ENCODE measurements around the gene CXCL13. TPM values are rescaled to one million over a fixed set of nuclear protein-coding genes. Genes with fewer than 3 reads are reported as not detected.

The CXCL13 gene
- total RNA-seq, 5 donors from 2014 or later (not counting 1 experiment from before 2014, with no cell fraction given) = 0.30 TPM; not detected in 4

- Mint-ChIP-seq H3K36me3 (no peaks in the 10 kb centered on the region), H3K4me3 (no peak overlapping the region), H3K27ac (no peak overlapping the region), H3K27me3 (peaks cover 2 to 3% of the 10 kb centered on the region in 2 donors), H3K4me1 (peaks cover 7 to 11% (median 10%) of the 10 kb centered on the region in 3 donors), H3K9me3 (no peaks in the 10 kb centered on the region)
- no peaks in the 10 kb centered on the region for H3K4me1 ChIP-seq (ENCODE audit: control insufficient read depth in 1 of 2, extremely low read depth in 1 of 2, insufficient read depth in 2 of 2, low read length in 2 of 2)
- WGBS (ENCODE audit: insufficient coverage) = no CpG with 5 or more reads among the region's 5 CpGs
- no peaks in the 10 kb centered on the region for H3K9me3 ChIP-seq
- POLR2A ChIA-PET = no interaction called here
- H3K27ac ChIP-seq (ENCODE audit: low read length) = no peak overlapping the region
- no peak overlapping the region for H3K4me3 ChIP-seq (ENCODE audit: control insufficient read depth in 1 of 2, extremely low read depth in 1 of 2, low read length in 1 of 2)
- ATAC-seq (replicated peaks in 1 of 4) (no peak), DNase-seq (no peak)
- H3K36me3 ChIP-seq (ENCODE audit: control insufficient read depth in 2 of 2, extremely low read depth in 1 of 2, insufficient read depth in 1 of 2, low read length in 1 of 2) = no peaks in the 10 kb centered on the region
- H3K27me3 ChIP-seq (replicated peaks in 1 of 2; ENCODE audit: control insufficient read depth in 2 of 2, extremely low read depth in 1 of 2, insufficient read depth in 2 of 2, low read length in 1 of 2) = peaks cover 0 to 3% of the 10 kb centered on the region in 2 experiments
- CTCF ChIA-PET = interaction anchor here in 1 of 2 donors (0.6 kb wide), 1 partner anchor 24 kb away, joined by 3 read pairs; no protein-coding TSS in a partner anchor
Measured at GRCh38 chr4:77625485-77625884, 19.9 kb downstream of the CXCL13 start.

DNA sequence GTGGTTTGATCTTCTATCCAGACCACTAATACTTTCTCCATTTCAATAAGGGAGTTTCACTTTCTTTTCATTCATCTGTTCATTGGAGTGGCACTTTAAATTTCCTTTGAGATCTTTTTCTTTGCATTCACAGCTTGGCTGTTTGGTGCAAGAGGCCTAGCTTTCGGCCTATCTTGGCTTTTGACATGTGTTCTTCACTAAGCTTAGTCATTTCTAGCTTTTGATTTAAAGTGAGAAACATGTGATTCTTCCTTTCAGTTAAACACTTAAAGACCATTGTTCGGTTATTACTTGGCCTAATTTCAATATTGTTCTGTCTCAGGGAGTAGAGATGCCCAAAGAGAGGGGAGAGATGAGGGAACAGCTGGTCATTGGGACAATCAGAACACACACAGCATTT lies 24.3 kb downstream of the CXCL13 start:
- ATAC-seq (replicated peaks in 1 of 4) = no peak

GRCh38 chr4:77631276-77631675 lies 25.7 kb downstream of the CXCL13 start:
- Mint-ChIP-seq H3K36me3 (no peaks in the 10 kb centered on the region), H3K27ac (no peak overlapping the region), H3K4me1 (peaks cover 7 to 13% (median 13%) of the 10 kb centered on the region in 3 donors), H3K4me3 (no peak overlapping the region), H3K27me3 (no peaks in the 10 kb centered on the region), H3K9me3 (no peaks in the 10 kb centered on the region)
- no peaks in the 10 kb centered on the region for H3K36me3 ChIP-seq (ENCODE audit: control insufficient read depth in 2 of 2, extremely low read depth in 1 of 2, insufficient read depth in 1 of 2, low read length in 1 of 2)
- H3K4me3 ChIP-seq (ENCODE audit: control insufficient read depth in 1 of 2, extremely low read depth in 1 of 2, low read length in 1 of 2) = no peak overlapping the region
- no peaks in the 10 kb centered on the region for H3K27me3 ChIP-seq (replicated peaks in 1 of 2; ENCODE audit: control insufficient read depth in 2 of 2, extremely low read depth in 1 of 2, insufficient read depth in 2 of 2, low read length in 1 of 2)
- 100% methylated on average over 1 of the region's 1 CpG for whole genome bisulfite sequencing (ENCODE audit: insufficient coverage)
- POLR2A ChIA-PET = no interaction called here
- H3K4me1 ChIP-seq (ENCODE audit: control insufficient read depth in 1 of 2, extremely low read depth in 1 of 2, insufficient read depth in 2 of 2, low read length in 2 of 2) = no peaks in the 10 kb centered on the region
- H3K9me3 ChIP-seq = no peaks in the 10 kb centered on the region
- no peak overlapping the region for H3K27ac ChIP-seq (ENCODE audit: low read length)
- ATAC-seq (replicated peaks in 1 of 4) (no peak), DNase-seq (no peak)
- CTCF ChIA-PET = no interaction called here

More for the DNA sequence above, 24.3 kb downstream of the CXCL13 start:
- H3K4me3 ChIP-seq (ENCODE audit: control insufficient read depth in 1 of 2, extremely low read depth in 1 of 2, low read length in 1 of 2) = no peak overlapping the region
- no peak overlapping the region for H3K27ac ChIP-seq (ENCODE audit: low read length)
- no peaks in the 10 kb centered on the region for H3K27me3 ChIP-seq (replicated peaks in 1 of 2; ENCODE audit: control insufficient read depth in 2 of 2, extremely low read depth in 1 of 2, insufficient read depth in 2 of 2, low read length in 1 of 2)
- no peaks in the 10 kb centered on the region for H3K36me3 Mint-ChIP-seq
- H3K27me3 Mint-ChIP-seq = no peaks in the 10 kb centered on the region
- peak overlapping the region in 1 of 3 donors; percentile 1 for H3K4me3 Mint-ChIP-seq
- H3K9me3 ChIP-seq = no peaks in the 10 kb centered on the region
- CTCF ChIA-PET = interaction anchor here (0.7 to 1.3 kb wide), 3 partner anchors 10 to 29 kb away, joined by 3 to 5 read pairs (median 3); no protein-coding TSS in a partner anchor
- no peaks in the 10 kb centered on the region for H3K36me3 ChIP-seq (ENCODE audit: control insufficient read depth in 2 of 2, extremely low read depth in 1 of 2, insufficient read depth in 1 of 2, low read length in 1 of 2)
- DNase-seq = no peak
- POLR2A ChIA-PET = no interaction called here
- no peaks in the 10 kb centered on the region for H3K9me3 Mint-ChIP-seq
- WGBS (ENCODE audit: insufficient coverage) = no CpG with 5 or more reads among the region's 2 CpGs
- H3K4me1 Mint-ChIP-seq = peaks cover 7 to 13% (median 13%) of the 10 kb centered on the region in 3 donors
- no peaks in the 10 kb centered on the region for H3K4me1 ChIP-seq (ENCODE audit: control insufficient read depth in 1 of 2, extremely low read depth in 1 of 2, insufficient read depth in 2 of 2, low read length in 2 of 2)
- no peak overlapping the region for H3K27ac Mint-ChIP-seq

DNA sequence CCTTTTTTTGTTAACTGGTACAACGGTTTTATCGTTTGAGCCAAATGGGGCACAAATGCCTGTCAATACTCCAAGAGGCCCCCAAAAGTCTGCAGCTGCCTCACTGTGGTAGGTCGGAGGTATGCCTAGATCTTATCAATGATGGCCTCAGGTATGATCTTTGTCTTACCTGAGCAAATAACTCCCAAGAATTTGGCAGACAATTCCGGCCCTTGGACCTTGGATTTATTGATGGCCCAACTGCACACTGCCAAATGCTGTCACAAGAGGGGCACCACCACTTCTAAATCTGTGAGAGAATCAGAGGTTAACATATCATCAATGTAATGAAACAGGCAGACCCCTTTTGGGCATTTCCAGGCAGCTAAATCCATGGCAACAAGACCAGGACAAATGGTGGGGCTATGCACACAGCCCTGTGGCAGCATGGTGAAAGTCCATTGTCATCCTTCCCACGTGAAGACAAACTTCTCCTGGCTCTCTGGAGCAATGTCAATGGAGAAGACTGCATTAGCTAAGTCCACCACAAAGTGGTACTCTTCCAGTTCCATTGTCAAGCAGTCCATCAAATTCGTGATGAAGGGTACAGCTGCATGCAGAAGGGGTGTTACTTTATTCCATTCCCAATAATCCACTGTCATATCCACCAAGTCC lies 28.6 kb downstream of the CXCL13 start:
- Histone ChIP-seq H3K9me3 (no peaks in the 10 kb centered on the region), H3K36me3 (ENCODE audit: control insufficient read depth in 2 of 2, extremely low read depth in 1 of 2, insufficient read depth in 1 of 2, low read length in 1 of 2) (no peaks in the 10 kb centered on the region), H3K4me1 (ENCODE audit: control insufficient read depth in 1 of 2, extremely low read depth in 1 of 2, insufficient read depth in 2 of 2, low read length in 2 of 2) (no peaks in the 10 kb centered on the region), H3K27me3 (replicated peaks in 1 of 2; ENCODE audit: control insufficient read depth in 2 of 2, extremely low read depth in 1 of 2, insufficient read depth in 2 of 2, low read length in 1 of 2) (no peaks in the 10 kb centered on the region), H3K4me3 (ENCODE audit: control insufficient read depth in 1 of 2, extremely low read depth in 1 of 2, low read length in 1 of 2) (no peak overlapping the region), H3K27ac (ENCODE audit: low read length) (no peak overlapping the region)
- H3K36me3 Mint-ChIP-seq = no peaks in the 10 kb centered on the region
- 95% methylated on average over 4 of the region's 6 CpGs for WGBS (ENCODE audit: insufficient coverage)
- ATAC-seq (replicated peaks in 1 of 4) (no peak), DNase-seq (no peak)
- H3K4me1 Mint-ChIP-seq = peaks cover 7 to 13% (median 13%) of the 10 kb centered on the region in 3 donors
- H3K4me3 Mint-ChIP-seq = no peak overlapping the region
- POLR2A ChIA-PET = no interaction called here
- peaks cover 0 to 9% (median 4%) of the 10 kb centered on the region in 3 donors for H3K9me3 Mint-ChIP-seq
- no peak overlapping the region for H3K27ac Mint-ChIP-seq
- CTCF ChIA-PET = no interaction called here
- H3K27me3 Mint-ChIP-seq = no peaks in the 10 kb centered on the region

DNA sequence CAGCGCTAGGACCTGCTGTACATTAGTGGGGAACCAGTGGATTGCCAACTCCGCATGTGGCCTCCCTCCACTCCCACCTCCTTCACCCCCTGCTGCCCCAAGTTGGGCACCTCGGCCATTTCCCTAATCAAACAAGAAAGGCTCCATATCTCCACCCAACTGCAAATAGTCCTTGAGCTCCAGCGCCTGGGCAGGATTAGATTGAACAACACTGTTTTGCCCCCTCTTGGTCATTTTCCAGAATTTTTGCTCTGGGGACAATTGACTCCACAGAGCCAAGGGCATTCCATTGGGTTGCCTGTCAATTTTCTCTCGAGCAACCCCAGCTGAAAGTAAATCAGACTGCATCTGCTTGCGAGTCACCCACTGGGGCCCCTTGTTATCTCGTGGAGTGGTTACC lies 29.6 kb downstream of the CXCL13 start:
- Histone ChIP-seq H3K4me3 (ENCODE audit: control insufficient read depth in 1 of 2, extremely low read depth in 1 of 2, low read length in 1 of 2) (no peak overlapping the region), H3K27me3 (replicated peaks in 1 of 2; ENCODE audit: control insufficient read depth in 2 of 2, extremely low read depth in 1 of 2, insufficient read depth in 2 of 2, low read length in 1 of 2) (no peaks in the 10 kb centered on the region), H3K9me3 (no peaks in the 10 kb centered on the region), H3K4me1 (ENCODE audit: control insufficient read depth in 1 of 2, extremely low read depth in 1 of 2, insufficient read depth in 2 of 2, low read length in 2 of 2) (no peaks in the 10 kb centered on the region), H3K36me3 (ENCODE audit: control insufficient read depth in 2 of 2, extremely low read depth in 1 of 2, insufficient read depth in 1 of 2, low read length in 1 of 2) (no peaks in the 10 kb centered on the region), H3K27ac (ENCODE audit: low read length) (no peak overlapping the region)
- H3K4me3 Mint-ChIP-seq = no peak overlapping the region
- ATAC-seq (replicated peaks in 1 of 4) (no peak), DNase-seq (no peak)
- no peaks in the 10 kb centered on the region for H3K36me3 Mint-ChIP-seq
- H3K27me3 Mint-ChIP-seq = no peaks in the 10 kb centered on the region
- WGBS (ENCODE audit: insufficient coverage) = 92% methylated on average over 5 of the region's 7 CpGs
- POLR2A ChIA-PET = no interaction called here
- H3K4me1 Mint-ChIP-seq = peaks cover under 1 to 4% (median 4%) of the 10 kb centered on the region in 3 donors
- peaks cover 0 to 9% (median 4%) of the 10 kb centered on the region in 3 donors for H3K9me3 Mint-ChIP-seq
- CTCF ChIA-PET = no interaction called here
- H3K27ac Mint-ChIP-seq = no peak overlapping the region

DNA sequence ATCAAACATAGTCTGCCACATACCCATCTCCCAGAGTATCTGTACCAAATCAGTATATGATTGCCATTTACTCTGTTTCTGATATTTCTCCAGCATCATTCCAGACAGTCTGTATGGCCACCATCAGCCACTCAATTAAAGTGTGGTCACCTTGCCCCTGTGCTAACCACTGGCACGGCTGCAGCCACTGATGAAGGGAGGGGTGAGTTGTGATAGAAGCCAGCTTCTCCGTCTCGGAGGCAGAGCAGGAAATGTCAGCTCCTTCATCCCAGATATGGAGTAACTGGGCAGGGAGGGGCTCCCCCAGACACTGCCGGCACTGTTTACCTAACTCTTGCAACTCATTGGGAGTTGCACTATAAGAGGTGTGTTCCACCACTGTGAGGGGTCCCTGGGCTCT lies 30.3 kb downstream of the CXCL13 start:
- Mint-ChIP-seq H3K4me3 (no peak overlapping the region), H3K27ac (no peak overlapping the region), H3K9me3 (peaks cover 0 to 9% (median 4%) of the 10 kb centered on the region in 3 donors), H3K36me3 (no peaks in the 10 kb centered on the region), H3K27me3 (no peaks in the 10 kb centered on the region), H3K4me1 (no peaks in the 10 kb centered on the region)
- H3K27me3 ChIP-seq (replicated peaks in 1 of 2; ENCODE audit: control insufficient read depth in 2 of 2, extremely low read depth in 1 of 2, insufficient read depth in 2 of 2, low read length in 1 of 2) = no peaks in the 10 kb centered on the region
- H3K27ac ChIP-seq (ENCODE audit: low read length) = no peak overlapping the region
- ATAC-seq (replicated peaks in 1 of 4) = no peak
- WGBS (ENCODE audit: insufficient coverage) = 100% methylated on average over 1 of the region's 4 CpGs
- CTCF ChIA-PET = no interaction called here
- no peaks in the 10 kb centered on the region for H3K36me3 ChIP-seq (ENCODE audit: control insufficient read depth in 2 of 2, extremely low read depth in 1 of 2, insufficient read depth in 1 of 2, low read length in 1 of 2)
- H3K4me3 ChIP-seq (ENCODE audit: control insufficient read depth in 1 of 2, extremely low read depth in 1 of 2, low read length in 1 of 2) = no peak overlapping the region
- no peaks in the 10 kb centered on the region for H3K4me1 ChIP-seq (ENCODE audit: control insufficient read depth in 1 of 2, extremely low read depth in 1 of 2, insufficient read depth in 2 of 2, low read length in 2 of 2)
- POLR2A ChIA-PET = no interaction called here
- DNase-seq = no peak
- H3K9me3 ChIP-seq = no peaks in the 10 kb centered on the region

Data from T-cell (primary cell).